ENCODE data around the gene PDE4D.

DNA sequence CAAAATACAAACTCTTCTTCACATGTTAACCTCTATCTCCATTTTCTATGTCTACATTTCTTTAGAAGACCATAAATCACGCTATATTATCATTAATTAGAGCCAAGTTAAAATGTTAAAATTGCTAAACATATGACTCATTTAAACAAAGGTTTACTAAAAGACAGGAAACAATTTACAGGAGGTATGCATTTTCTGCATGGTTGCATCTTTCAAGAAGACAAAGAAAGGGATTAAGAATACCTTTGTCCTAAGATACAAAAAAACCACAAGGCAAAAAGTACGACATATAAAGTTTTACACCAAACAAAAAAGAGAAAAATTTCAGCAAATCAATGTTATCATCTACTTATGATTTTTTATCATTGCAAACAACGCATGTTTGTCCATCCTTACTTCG lies 324.4 kb downstream of the PDE4D start:
- TF ChIP-seq, protein P1, sequence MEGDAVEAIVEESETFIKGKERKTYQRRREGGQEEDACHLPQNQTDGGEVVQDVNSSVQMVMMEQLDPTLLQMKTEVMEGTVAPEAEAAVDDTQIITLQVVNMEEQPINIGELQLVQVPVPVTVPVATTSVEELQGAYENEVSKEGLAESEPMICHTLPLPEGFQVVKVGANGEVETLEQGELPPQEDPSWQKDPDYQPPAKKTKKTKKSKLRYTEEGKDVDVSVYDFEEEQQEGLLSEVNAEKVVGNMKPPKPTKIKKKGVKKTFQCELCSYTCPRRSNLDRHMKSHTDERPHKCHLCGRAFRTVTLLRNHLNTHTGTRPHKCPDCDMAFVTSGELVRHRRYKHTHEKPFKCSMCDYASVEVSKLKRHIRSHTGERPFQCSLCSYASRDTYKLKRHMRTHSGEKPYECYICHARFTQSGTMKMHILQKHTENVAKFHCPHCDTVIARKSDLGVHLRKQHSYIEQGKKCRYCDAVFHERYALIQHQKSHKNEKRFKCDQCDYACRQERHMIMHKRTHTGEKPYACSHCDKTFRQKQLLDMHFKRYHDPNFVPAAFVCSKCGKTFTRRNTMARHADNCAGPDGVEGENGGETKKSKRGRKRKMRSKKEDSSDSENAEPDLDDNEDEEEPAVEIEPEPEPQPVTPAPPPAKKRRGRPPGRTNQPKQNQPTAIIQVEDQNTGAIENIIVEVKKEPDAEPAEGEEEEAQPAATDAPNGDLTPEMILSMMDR (conservative IDR thresholded peaks at IDR 0.05; ENCODE audit: low read depth, low read length): no peak
- TF ChIP-seq EZH2 (IDR thresholded peaks at IDR 0.05; ENCODE audit: borderline replicate concordance, low read depth, low read length, poor library complexity, severe bottlenecking): no peak
